Myocyte (in vitro differentiated cells): ENCODE data around the gene SRGAP1. TPM values are rescaled to one million over a fixed set of nuclear protein-coding genes. Genes with fewer than 3 reads are reported as not detected.
"Not testable (repeated sequence)": the region's sequence is repeated elsewhere in the genome, so short reads cannot be mapped to it uniquely, and the experiment has no call there.

ENCODE experiments used
- DNase-seq: peaks from one replicate; pipeline ENCODE4 v3.0.0-alpha.2; 2012; ENCODE audit warnings: low read depth
- total RNA-seq: library from RNA; depleted of rRNA; stranded (reverse); fragments of >200 nt; gene quantifications from 2 replicates; pipeline ENCODE4 v1.2.3, GENCODE V29; 2014

The SRGAP1 gene
- total RNA-seq, 1 donor from 2014 or later: 2.1 TPM

DNA sequence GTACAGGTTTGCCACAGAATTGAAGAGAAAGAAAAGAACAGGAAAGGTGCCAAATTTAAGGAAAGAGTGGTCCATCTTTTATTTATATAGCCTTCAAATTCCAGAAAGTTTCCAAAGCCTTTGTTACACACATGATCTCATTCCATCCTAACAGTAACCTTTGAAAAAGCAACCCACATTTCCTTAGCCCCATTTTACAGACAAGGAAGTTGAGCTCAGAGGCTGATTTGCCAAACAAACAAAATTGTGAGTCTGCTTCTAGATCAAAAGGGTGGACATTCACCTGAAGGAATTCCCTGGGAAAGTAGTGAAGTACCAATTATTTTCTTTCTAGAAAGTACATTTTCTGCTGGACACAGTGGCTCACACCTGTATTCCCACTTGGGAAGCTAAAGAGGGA is 345.6 kb downstream of the SRGAP1 start:
- DNase-seq: no peak

DNA sequence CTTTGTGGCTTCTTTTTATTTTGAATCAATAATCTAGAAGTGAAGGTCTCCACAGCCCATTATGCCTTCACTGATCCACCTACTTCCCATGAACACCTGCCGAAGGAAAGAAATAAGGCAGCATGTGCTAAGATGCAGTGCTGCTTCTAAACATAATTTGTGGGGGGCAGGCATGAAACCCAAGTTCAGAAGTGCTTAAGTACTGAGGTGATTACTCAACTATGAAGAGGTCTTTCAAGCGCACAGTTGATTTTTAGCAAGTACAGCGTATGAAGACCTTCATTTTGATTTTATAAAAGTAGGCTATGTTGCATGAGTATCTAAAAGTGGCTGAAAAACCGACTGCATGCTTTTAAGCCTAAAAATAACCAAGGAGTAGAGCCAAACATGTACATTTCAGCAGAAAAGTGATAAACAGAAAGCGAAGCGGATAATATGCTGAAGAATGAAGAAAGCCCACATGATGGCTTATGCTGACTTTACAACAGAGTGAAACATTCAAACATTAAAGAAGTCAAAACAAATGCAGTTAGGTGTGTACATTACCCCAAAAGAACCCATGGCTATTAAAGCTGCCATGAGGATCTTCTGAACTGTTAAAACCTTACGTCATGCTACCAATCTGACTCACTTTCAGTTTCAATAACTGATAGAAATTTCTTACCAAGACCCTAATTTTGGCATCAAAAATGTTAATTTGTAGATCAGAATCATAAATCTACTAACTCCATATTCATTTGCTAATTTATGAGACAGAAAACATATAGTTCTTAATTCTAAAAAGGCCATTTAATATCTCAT is 348.3 kb downstream of the SRGAP1 start:
- no peak for DNase-seq

DNA sequence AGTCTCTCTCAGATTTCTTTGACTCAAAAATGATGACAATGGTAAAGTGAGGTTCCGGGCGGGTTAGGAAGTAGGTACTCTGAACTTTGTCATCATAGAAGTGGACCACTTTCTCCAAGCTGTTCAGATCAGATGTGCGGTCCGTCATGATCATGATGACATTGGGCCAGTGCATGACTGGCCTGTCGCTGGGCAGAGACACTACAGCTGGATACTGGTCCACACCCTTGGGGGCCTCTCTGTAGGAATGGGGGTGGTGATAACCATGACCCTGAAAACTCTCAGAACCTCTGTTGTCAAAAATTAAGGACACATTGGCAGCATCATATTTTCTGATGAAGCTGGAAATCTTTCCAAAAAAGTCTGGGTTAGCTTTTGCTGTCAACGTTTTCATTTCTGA is 349.4 kb downstream of the SRGAP1 start:
- DNase-seq: no peak

DNA sequence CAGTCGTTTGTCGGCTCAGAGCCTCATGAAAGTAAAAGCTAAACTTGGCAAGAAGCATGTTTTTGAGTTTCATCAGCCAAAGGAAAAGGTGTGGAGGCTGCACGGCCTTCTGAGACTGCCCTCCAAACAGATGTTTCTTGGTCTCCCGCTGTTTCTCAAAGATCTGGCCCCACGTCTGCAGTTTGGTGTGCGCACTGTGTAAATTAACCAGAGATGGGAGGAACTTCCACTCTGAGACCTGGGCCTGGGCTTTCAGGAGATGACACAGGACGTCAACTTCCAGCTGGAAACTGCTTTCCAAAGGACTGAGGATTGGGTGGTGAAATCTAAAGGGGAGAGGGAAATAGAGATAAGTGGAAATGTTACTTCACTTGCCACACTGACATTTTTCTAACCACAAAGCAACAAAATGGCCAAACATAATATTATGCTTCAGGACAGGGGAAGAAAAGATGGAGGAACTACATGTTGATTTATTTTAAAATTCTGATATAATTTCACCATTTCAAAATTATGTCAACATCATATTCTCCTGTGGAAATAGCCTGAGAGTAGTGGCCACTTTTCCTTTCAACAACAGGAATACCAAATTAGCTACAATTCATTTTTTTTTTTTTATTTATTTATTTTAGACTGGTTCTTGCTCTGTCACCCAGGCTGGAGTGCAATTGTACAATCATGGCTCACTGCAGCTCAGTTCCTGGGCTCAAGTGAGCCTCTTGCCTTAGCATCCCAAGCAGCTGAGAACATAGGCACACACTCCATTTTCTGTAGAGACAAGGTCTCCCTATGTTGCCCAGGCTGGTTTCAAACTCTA is 350.0 kb downstream of the SRGAP1 start:
- no peak for DNase-seq

DNA sequence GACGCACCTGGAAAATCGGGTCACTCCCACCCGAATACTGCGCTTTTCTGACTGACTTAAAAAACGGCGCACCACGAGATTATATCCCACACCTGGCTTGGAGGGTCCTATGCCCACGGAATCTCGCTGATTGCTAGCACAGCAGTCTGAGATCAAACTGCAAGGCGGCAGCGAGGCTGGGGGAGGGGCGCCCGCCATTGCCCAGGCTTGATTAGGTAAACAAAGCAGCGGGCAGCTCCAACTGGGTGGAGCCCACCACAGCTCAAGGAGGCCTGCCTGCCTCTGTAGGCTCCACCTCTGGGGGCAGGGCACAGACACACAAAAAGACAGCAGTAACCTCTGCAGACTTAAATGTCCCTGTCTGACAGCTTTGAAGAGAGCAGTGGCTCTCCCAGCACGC is 351.3 kb downstream of the SRGAP1 start:
- DNase-seq: not testable (repeated sequence)

DNA sequence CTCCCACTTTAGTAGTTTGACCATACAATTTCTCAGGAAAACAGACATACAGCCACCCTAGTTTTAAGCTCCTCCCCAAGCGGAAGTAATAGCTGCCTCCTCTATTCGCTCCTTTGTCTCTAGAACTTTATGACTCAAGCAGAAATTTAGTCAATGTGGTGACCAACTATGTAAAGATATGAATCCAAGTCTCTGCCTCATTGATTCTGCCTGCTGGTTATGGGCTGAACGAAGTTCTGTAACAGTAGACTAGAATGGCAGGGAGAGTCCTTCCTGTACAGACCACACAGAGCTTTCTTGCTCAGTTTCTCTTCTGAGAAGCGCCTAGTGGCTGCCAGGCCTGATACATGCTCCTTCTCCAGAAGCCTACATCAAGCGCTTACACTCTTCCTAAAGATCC is 358.5 kb downstream of the SRGAP1 start:
- no peak for DNase-seq

DNA sequence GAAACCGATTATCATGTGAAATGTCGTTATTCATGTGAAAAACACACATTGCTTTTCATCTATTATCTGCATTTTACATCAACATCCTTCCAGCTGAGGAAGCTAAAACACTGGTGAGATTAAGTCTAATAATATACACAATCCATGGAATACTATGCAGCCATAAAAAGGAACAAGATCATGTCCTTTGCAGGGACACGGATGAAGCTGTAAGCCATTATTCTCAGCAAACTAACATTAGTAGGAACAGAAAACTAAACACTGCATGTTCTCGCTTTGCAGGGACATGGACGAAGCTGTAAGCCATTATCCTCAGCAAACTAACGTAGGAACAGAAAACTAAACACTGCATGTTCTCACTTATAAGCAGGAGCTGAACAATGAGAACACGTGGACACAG is 359.3 kb downstream of the SRGAP1 start:
- DNase-seq: no peak

DNA sequence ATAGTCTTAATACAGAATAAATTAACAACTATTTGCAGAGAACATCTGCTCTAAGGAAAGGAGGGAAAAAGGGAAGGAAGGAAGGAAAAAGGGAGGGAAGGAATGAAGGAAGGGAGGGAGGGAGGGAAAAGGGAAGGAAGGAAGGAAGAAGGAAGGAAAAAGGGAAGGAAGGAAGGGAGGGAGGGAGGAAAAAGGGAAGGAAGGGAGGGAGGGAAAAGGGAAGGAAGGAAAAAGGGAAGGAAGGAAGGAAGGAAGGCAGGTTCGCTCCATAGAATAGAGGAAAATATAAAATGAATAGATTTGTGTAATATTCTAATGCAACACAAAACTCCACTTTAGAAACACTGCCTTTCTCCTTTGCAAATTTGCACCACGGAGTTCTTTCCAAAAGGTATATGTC is 361.0 kb downstream of the SRGAP1 start:
- DNase-seq: no peak

DNA sequence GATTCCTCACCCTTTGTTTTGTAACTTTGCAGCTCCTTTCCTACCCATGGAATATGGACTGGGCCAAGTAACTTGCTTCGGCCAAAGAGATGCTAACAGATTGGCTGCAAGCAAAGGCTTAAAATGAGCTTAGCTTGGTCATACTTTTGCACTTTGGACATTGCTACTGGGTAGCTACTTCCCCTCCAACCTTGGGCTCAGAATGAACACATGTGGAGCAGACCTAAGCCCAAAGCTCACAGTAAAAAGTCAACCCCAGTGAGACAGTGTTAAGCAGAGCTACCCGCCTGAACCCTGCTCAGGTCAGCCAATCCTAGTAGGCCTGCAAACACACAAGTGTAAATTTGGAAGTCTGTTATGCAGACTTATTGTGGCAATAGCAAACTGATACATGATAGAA is 363.0 kb downstream of the SRGAP1 start:
- DNase-seq: no peak

Other genes with a start within 250 kb of the SRGAP1 start
- 2.8 and 3.3 TPM in 2 replicates for gene DPY19L2, start 176.2 kb upstream of the SRGAP1 start, total RNA-seq
- 27.7 and 34.3 TPM in 2 replicates for gene RXYLT1, start 64.8 kb upstream of the SRGAP1 start, total RNA-seq